CD4-positive, alpha-beta T cell (primary cell): ENCODE measurements around the gene ZNF367. TPM values are rescaled to one million over a fixed set of nuclear protein-coding genes. Genes with fewer than 3 reads are reported as not detected.

Experiments used
- ATAC-seq: fragments of 200-7000 bp; cut with Tn5 transposase; one replicate; pipeline ENCODE4 v1.10.0; 2022; ENCODE audit warnings: mild to moderate bottlenecking; ENCODE audit not compliant: poor library complexity
- CTCF ChIA-PET: fragments of 350-600 bp; sonication (Branson Sonifier 250); formaldehyde crosslinking; loops from one replicate; lab custom pipeline; 2021; ENCODE audit warnings: antibody characterized with exemption, inconsistent platforms; lab: Charles Lee
- POLR2A ChIA-PET: fragments of 350-600 bp; sonication (Branson Sonifier 250); formaldehyde crosslinking; loops from one replicate; lab custom pipeline; 2021; ENCODE audit warnings: antibody characterized with exemption, inconsistent platforms; lab: Charles Lee
- DNase-seq, 14 experiments: peaks; one replicate each; pipeline ENCODE4 v3.0.0-alpha.2; 2013 to 2020; ENCODE audit warnings: mixed read lengths in 2 of 14
- H3K27ac ChIP-seq, 2 donors: one replicate each; pipeline versions ENCODE4 v1.5.1 to v1.7.0; 2013; ENCODE audit warnings: low read length in 2 of 2, low read depth in 1 of 2, mild to moderate bottlenecking in 1 of 2
- H3K27me3 ChIP-seq, 2 experiments: 1 replicate in 1 of 2; 2 replicates in 1 of 2; pipeline versions ENCODE4 v1.6.1 to v1.7.0; 2013; ENCODE audit warnings: low read length in 2 of 2, control low read depth in 1 of 2, mild to moderate bottlenecking in 1 of 2, moderate library complexity in 1 of 2; ENCODE audit not compliant: insufficient read depth in 2 of 2, control insufficient read depth in 1 of 2
- H3K36me3 ChIP-seq: one replicate; pipeline ENCODE4 v1.6.1; 2013; ENCODE audit warnings: low read length, control low read depth; ENCODE audit not compliant: insufficient read depth
- H3K4me1 ChIP-seq: one replicate; pipeline ENCODE4 v1.6.1; 2013; ENCODE audit warnings: low read length, control low read depth; ENCODE audit not compliant: insufficient read depth
- H3K4me3 ChIP-seq: one replicate; pipeline ENCODE4 v1.5.1; 2013; ENCODE audit warnings: mild to moderate bottlenecking, low read length, moderate library complexity
- H3K9me3 ChIP-seq, 2 experiments: 1 replicate in 1 of 2; 2 replicates in 1 of 2; pipeline versions ENCODE4 v1.6.1 to v1.7.0; 2013; ENCODE audit warnings: low read length in 2 of 2, mild to moderate bottlenecking in 2 of 2, control low read depth in 1 of 2, moderate library complexity in 1 of 2; ENCODE audit not compliant: control insufficient read depth in 1 of 2, insufficient read depth in 1 of 2
- H3K27ac Mint-ChIP-seq: one replicate; pipeline ENCODE4 v1.8.0; 2020; ENCODE audit warnings: mixed read lengths
- H3K27me3 Mint-ChIP-seq: one replicate; pipeline ENCODE4 v1.8.0; 2021; ENCODE audit warnings: mixed read lengths
- H3K36me3 Mint-ChIP-seq: one replicate; pipeline ENCODE4 v1.8.0; 2021; ENCODE audit warnings: low read depth, mixed read lengths
- H3K4me1 Mint-ChIP-seq: one replicate; pipeline ENCODE4 v1.8.0; 2021; ENCODE audit warnings: low read depth, mixed read lengths
- H3K4me3 Mint-ChIP-seq: one replicate; pipeline ENCODE4 v1.8.0; 2020; ENCODE audit warnings: mild to moderate bottlenecking, mixed read lengths
- H3K9me3 Mint-ChIP-seq: one replicate; pipeline ENCODE4 v1.8.0; 2020; ENCODE audit warnings: mixed read lengths
- intact Hi-C, 2 experiments: fragments of 100-400 bp; cut with DNase I in 1 of 2; cut with micrococcal nuclease in 1 of 2; formaldehyde crosslinking; loops; one replicate each; pipeline versions ENCODE4 v1.15.1 to v1.9.0; 2023 to 2025; cut with DNase I, micrococcal nuclease
- total RNA-seq, 174 experiments: library from RNA in 2 of 174; stranded (reverse) in 2 of 174; gene quantifications; one replicate each; pipeline ENCODE4 v1.2.3 and lab custom pipeline; 2021 to 2026
- TF ChIP-seq, protein P1 (sequence below): fragments of 200-600 bp; IDR thresholded peaks from one replicate; pipeline ENCODE4 v1.8.0; 2022; ENCODE audit warnings: antibody characterized with exemption, mild to moderate bottlenecking

The ZNF367 gene
- total RNA-seq, 2 experiments from 2014 or later = 6.5 to 6.7 TPM

DNA sequence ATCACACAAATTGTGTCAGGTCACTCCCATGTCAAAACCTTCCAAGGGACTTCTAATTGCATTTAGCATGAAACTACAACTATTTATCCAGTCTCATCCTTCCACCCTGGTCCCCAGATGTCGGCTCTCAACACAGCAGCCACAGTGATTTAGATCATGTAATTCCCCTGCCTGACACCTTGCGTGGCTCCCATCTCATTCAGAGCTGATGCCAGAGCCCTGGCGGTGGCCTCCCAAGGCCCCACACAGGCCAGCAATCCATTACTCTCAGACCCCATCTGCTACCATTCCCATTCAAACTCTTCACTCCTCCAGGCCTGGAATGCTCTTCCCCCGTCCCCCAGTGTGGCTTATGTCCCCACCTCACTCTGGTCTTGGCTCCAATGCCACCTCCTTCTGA lies 37.0 kb downstream of the ZNF367 start:
- no peak overlapping the region for H3K4me3 ChIP-seq
- H3K4me1 ChIP-seq = peaks cover 28% of the 10 kb centered on the region
- H3K27me3 Mint-ChIP-seq = no peaks in the 10 kb centered on the region
- H3K4me3 Mint-ChIP-seq = peak overlapping the region; percentile 17
- no peaks in the 10 kb centered on the region for H3K9me3 Mint-ChIP-seq
- POLR2A ChIA-PET = no interaction called here
- TF ChIP-seq, protein P1, sequence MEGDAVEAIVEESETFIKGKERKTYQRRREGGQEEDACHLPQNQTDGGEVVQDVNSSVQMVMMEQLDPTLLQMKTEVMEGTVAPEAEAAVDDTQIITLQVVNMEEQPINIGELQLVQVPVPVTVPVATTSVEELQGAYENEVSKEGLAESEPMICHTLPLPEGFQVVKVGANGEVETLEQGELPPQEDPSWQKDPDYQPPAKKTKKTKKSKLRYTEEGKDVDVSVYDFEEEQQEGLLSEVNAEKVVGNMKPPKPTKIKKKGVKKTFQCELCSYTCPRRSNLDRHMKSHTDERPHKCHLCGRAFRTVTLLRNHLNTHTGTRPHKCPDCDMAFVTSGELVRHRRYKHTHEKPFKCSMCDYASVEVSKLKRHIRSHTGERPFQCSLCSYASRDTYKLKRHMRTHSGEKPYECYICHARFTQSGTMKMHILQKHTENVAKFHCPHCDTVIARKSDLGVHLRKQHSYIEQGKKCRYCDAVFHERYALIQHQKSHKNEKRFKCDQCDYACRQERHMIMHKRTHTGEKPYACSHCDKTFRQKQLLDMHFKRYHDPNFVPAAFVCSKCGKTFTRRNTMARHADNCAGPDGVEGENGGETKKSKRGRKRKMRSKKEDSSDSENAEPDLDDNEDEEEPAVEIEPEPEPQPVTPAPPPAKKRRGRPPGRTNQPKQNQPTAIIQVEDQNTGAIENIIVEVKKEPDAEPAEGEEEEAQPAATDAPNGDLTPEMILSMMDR = no peak
- H3K27me3 ChIP-seq = no peaks in the 10 kb centered on the region
- peaks cover 5% of the 10 kb centered on the region for H3K36me3 Mint-ChIP-seq
- H3K9me3 ChIP-seq = no peaks in the 10 kb centered on the region
- peaks cover 27% of the 10 kb centered on the region for H3K4me1 Mint-ChIP-seq
- H3K36me3 ChIP-seq = no peaks in the 10 kb centered on the region
- H3K27ac Mint-ChIP-seq = no peak overlapping the region
- CTCF ChIA-PET = interaction anchor here (0.7 kb wide), 1 partner anchor 186 kb away, joined by 3 read pairs; no protein-coding TSS in a partner anchor
- intact Hi-C loops = loop anchor here (5.0 kb wide), 2 partner anchors 36 to 71 kb away; partner anchors contain the start of genes ZNF367 (in 2 of the 2) and HABP4 (in 1 of the 2)
- DNase-seq (no peak), ATAC-seq (no peak)
- H3K27ac ChIP-seq = no peak overlapping the region

DNA sequence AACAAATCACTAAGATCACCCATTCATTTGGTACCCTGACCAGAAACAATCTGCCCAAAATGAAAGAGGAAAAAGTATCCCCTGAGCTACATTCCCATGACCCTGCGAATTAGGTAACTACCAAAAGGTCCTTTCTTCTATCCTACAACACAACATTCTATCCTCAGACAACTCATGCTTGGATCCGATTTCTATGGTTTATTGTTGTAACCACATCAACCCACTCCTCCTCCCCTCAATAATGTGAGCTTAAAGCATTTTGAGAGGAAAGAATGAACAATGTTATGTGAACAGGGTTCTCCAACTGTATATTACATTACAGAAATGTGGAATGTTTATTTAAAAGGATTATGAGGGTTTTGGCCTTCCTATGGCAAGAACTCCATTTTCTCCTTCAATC lies 38.7 kb downstream of the ZNF367 start:
- H3K27ac Mint-ChIP-seq = no peak overlapping the region

DNA sequence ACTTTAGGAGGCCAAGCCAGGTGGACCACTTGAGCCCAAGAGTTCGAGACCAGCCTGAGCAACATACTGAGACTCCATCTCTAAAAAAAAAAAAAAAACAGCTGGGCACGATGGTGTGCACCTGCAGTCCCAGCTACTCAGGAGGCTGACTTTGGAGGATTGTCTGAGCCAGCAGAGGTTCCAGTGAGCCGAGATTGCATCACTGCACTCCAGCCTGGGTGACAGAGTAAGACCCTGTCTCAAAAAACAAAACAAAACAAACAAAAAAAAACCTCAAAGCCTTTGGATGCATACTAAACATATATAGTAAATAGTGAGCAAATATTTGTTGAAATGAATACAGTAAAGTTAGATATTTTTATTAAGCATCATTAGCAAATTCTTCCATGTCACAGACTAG lies 40.0 kb downstream of the ZNF367 start:
- ChIA-PET POLR2A (interaction anchor here (1.6 kb wide), 1 partner anchor 21 kb away, joined by 3 read pairs; no protein-coding TSS in a partner anchor), CTCF (no interaction called here)
- no peaks in the 10 kb centered on the region for H3K9me3 ChIP-seq
- H3K27ac ChIP-seq = no peak overlapping the region
- H3K4me3 ChIP-seq = no peak overlapping the region
- Mint-ChIP-seq H3K27me3 (no peaks in the 10 kb centered on the region), H3K27ac (no peak overlapping the region), H3K9me3 (no peaks in the 10 kb centered on the region), H3K4me1 (peaks cover 20% of the 10 kb centered on the region), H3K36me3 (no peaks in the 10 kb centered on the region), H3K4me3 (no peak overlapping the region)
- intact Hi-C loops = no loop called here
- peaks cover 23% of the 10 kb centered on the region for H3K4me1 ChIP-seq
- no peak for ATAC-seq
- TF ChIP-seq, protein P1 = no peak
- DNase-seq = no peak
- no peaks in the 10 kb centered on the region for H3K36me3 ChIP-seq
- no peaks in the 10 kb centered on the region for H3K27me3 ChIP-seq

More for the DNA sequence above, 38.7 kb downstream of the ZNF367 start:
- no peak overlapping the region for H3K4me3 ChIP-seq
- ATAC-seq (no peak), DNase-seq (no peak)
- Mint-ChIP-seq H3K27me3 (no peaks in the 10 kb centered on the region), H3K4me3 (no peak overlapping the region), H3K36me3 (peaks cover 5% of the 10 kb centered on the region), H3K9me3 (no peaks in the 10 kb centered on the region), H3K4me1 (peaks cover 27% of the 10 kb centered on the region)
- TF ChIP-seq, protein P1 = no peak
- peaks cover 28% of the 10 kb centered on the region for H3K4me1 ChIP-seq
- ChIA-PET POLR2A (no interaction called here), CTCF (no interaction called here)
- no peak overlapping the region for H3K27ac ChIP-seq
- H3K27me3 ChIP-seq = no peaks in the 10 kb centered on the region
- no peaks in the 10 kb centered on the region for H3K9me3 ChIP-seq
- H3K36me3 ChIP-seq = no peaks in the 10 kb centered on the region
- intact Hi-C loops = no loop called here
